ENCODE results near the gene TMEM63A.
"Not testable (repeated sequence)": the region's sequence is repeated elsewhere in the genome, so short reads cannot be mapped to it uniquely, and the experiment has no call there.

The TMEM63A gene
- 218 to 476 (median 448) reads per million in 4 donors for total RNA-seq

GRCh38 chr1:225881959-225882693 is at the start of gene TMEM63A:
TSS of gene TMEM63A (minus strand) at chr1:225882380. CDS start at chr1:225877580, 4,800 bp downstream.
- peak; percentile 83 to 90 (median 86) for DNase-seq

DNA sequence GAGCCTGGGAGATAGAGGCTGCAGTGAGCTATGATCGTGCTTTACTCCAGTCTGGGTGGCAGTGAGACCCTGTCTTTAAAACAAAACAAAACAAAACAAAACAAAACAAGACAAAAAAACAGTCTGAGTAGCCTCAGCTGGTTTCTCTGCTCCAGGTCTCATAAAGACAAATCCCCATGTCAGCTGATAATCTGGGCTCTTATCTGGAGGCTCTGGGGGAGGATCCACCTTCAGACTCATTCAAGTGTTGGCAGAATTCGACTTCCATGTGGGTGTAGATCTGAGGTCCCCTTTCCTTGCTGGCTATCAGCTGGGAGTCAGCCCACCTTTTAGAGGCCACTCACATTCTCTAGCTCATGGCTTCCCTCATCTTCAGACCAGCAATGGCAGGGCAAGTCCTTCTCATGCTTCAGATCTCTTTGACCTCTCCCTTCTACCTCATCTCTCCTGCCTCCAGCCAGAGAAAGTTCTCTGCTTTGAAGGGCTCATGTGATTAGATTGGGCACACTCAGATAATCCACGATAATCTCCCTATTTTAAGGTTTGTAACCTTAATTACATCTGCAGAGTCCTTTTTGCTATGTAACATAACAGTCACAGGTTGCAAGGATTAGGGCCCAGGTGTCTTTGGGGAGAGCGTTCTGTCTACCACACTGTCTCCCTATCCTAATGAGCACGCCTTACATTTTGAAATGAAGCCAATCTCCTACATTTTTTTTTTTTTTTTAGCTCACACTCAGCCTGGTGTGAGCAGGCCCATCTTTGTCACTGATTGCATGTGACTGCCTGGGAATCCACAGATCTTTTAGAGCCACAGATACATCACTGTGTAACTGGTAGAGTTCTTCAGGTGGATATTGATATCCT is 49.3 kb upstream of the TMEM63A start:
- DNase-seq: no peak

- no peak for DNase-seq
Measured at GRCh38 chr1:225930566-225930965, 48.4 kb upstream of the TMEM63A start.

GRCh38 chr1:225929462-225929861 is 47.3 kb upstream of the TMEM63A start:
- DNase-seq: not testable (repeated sequence)

DNA sequence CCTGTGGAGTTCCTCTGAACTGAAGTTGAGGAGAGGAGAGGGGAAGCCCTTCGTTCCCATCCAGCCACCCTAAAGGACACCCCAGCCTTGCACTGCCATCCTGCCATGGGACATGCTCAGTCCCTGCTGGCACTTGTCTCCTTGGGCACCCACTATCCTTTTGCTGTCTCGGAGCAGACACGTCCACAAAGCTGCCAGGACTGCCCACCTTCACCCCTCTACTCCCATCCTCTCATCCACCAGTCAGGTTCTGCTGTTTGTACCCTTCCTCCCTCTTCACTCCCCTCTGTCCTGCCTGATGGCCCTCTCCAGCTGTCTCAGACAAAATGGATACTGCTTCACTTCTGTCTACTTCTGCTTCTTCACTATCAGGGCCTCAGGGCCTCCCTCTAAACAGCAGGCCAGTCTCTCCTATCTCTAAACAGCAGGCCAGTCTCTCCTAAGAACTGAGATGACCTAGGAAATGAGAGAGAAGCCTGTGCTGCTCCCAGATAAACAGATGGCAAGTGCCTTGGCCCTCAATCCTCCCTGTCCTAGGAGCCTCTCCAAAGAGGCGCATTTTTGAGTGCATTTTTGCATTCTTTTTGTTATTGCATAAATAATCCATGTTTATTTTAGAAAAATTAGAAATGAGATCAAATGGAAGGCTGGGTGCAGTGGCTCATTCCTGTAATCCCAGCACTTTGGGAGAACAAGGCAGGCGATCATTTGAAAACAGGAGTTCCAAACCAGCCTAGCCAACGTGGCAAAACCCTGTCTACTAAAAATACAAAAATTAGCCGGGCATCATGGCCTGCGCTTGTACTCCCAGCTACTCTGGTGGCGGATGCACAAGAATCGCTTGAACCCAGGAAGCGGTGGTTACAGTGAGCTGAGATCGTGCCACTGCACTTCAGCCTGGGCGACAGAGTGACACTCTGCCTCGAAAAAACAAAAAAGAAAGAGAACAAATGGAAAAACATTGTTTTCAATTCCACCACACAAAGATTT is 46.3 kb upstream of the TMEM63A start:
- peak in 1 of 5 donors; percentile 53 for DNase-seq

GRCh38 chr1:225926551-225927113 is 44.5 kb upstream of the TMEM63A start:
- no peak for DNase-seq

DNA sequence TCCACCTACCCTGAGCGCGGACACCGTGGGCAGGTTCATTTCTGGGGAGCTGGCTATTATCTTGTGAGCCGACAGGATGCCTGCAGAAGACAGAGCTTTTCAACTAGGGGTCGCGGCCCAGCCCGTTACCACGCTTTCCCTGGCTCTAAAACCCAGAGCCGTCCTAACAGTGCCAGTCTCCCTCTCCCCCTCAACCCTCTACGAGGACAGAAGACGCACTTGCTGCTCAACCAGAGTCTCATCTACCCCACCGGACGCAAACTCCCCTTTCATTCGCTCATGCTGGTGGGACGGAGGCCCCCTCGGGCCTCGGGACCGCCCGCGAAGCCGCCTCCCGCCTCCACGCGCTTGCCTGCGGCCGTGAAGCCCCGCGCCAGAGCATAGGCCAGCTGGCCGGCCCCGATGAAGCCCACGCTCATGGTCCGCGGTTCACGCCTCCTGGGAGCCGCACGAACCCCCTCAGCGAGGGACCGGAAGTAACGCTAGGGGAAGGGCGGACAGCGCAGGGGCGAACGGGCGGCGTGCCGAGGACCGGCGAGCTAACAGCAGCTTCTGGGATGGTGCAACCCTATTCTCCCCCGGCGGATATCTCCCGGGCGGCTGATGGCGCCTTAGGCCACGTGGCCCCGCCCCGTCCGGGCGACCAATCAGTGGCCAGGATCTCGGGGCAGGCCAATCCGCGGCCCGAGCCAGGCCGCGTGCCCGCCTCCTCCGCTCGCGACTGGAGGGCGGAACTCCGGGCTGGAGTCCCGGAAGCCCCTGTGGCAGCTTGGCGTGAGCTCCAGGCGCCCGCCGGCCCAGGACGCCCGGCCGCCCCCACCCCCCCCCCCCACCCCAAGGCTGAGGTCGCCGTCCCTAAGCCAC is 41.7 kb upstream of the TMEM63A start, which contains the start of gene PYCR2:
TSS of gene PYCR2 (minus strand) at position 559 of the 864 bp plus-strand sequence. CDS start at position 419, 140 bp downstream.
- peak; percentile 89 to 97 (median 90) for DNase-seq

- DNase-seq: no peak
Measured at GRCh38 chr1:225923381-225923691, 41.2 kb upstream of the TMEM63A start.

GRCh38 chr1:225921734-225922709 is 39.8 kb upstream of the TMEM63A start:
- DNase-seq: no peak

DNA sequence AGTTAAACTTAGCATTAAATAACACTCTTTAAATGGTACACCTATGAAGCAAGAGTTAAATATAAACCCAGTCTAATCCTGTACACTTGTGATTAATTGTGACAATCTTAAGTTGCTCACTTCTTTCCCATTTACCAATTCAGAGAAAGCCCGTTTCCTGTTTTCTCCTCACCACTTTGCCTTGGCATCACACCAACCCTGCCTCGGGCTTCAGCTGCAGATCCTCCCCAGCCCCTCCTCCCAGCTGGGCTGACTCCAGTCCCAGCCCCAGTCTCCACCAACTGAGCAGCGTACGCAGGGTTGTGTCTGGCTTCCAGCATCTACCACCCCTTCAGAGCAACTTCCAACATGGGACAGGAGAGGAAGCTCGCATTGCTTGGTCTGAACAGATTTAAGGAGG is 37.7 kb upstream of the TMEM63A start:
- DNase-seq: peak in 1 of 5 donors; percentile 38

- DNase-seq: no peak
Measured at GRCh38 chr1:225918280-225918679, 36.1 kb upstream of the TMEM63A start.

DNA sequence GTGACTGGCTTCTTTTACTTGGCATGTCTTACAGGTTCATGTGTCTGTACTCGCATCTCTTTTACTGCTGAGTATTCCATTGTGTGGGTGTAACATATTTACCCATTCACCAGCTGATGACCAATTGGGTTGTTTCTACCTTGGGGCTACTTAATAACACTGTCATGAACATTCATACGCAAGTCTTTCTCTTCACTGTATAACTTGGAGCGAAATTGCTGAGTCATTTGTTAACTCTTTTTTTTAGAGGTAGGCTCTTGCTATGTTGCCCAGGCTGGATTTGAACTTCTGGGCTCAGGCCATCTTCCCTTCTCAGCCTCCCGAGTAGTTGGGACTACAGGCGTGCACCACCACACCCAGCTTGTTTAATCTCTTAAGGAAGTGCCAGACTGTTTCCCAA is 35.4 kb upstream of the TMEM63A start:
- DNase-seq: no peak

DNA sequence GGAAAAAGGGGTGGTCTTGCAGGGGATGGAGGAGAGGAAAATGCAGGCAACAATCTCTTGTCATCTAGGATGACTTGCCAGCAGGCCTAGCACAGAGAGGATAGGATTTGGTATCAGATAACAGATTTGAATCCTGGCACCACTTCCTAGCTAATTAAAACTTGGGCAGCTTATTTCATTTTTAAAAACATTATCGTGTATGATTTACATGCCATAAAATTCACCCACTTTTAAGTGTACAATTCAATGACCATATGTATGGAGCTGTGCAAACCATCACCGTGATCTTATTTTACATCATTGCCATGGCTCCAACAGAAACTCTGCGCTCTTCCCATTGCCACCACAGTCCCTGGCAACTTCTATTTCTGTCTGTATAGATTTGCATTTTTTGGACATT is 34.9 kb upstream of the TMEM63A start:
- no peak for DNase-seq

- DNase-seq: no peak
Measured at GRCh38 chr1:225915538-225915991, 33.4 kb upstream of the TMEM63A start.

DNA sequence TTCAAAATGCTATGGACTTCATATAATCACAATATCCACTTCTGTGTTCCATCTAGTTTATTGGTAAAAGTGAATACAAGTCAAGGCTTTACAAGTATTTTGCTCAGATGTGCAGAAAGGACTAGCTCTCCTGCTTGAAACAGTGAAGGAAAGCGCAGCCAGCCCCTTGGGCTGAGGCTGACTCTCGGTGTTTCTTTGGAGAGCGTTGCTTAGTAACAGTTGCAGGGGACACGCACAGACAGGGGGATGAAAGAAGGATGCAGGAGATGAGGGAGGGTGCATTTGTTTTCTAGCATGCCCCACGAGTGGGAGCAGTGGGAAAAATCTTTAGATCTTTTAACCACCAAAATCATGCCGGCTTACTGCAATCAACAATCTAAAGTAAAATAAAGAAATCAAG is 32.8 kb upstream of the TMEM63A start:
- no peak for DNase-seq

GRCh38 chr1:225914391-225914790 is 32.2 kb upstream of the TMEM63A start:
- DNase-seq: no peak

- DNase-seq: peak; percentile 52 to 73 (median 57)
Measured at GRCh38 chr1:225911191-225912130, 29.3 kb upstream of the TMEM63A start.

DNA sequence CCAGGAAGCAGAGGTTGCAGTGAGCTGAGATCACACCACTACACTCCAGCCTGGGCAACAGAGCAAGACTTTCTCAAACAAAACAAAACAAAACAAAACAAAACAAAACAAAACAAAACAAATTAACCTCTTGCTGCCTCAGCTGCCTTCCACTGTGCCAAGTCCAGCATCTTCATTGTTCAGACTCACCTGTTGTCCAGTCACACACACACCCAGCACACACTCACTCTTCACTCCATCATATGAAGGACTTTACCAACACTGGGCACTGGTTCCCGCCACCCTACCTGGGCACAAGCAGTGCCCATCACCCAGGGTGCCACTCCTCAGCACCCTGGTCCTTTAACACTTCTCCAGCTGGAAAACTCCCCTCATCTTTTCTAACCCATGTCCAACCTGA is 27.3 kb upstream of the TMEM63A start:
- DNase-seq: no peak

GRCh38 chr1:225908773-225909172 is 26.6 kb upstream of the TMEM63A start:
- DNase-seq: no peak
